GM13976 (cell line): Measurements from ENCODE around the gene CAMK1D.
A peak's percentile ranks its signal among the peaks of the same experiment; 100 is the strongest.
"Not testable (repeated sequence)": the region's sequence is repeated elsewhere in the genome, so short reads cannot be mapped to it uniquely, and the experiment has no call there.

Experiments used
- DNase-seq: peaks from one replicate; pipeline ENCODE4 v3.0.0; 2012; ENCODE audit warnings: low spot score
- CTCF ChIP-seq: IDR thresholded peaks from 2 replicates; pipeline ENCODE4 v1.5.1; 2012; ENCODE audit warnings: borderline replicate concordance, mild to moderate bottlenecking; ENCODE audit not compliant: insufficient read depth; ENCODE audit errors: extremely low read depth, missing control alignments, control extremely low read depth
- in situ Hi-C: fragments of 300-500 bp; cut with MboI; formaldehyde crosslinking; loops from one replicate; pipeline ENCODE4 v1.12.0; 2022; ENCODE audit warnings: low sequenced_read_pairs, mixed read lengths, inconsistent platforms; ENCODE audit not compliant: unreplicated experiment

CAMK1D gene

GRCh38 chr10:12709000-12709401 lies 359.7 kb downstream of the CAMK1D start:
- in situ Hi-C loops: loop anchor here (25.0 kb wide), 1 partner anchor 447 kb away; no protein-coding TSS in a partner anchor
- no peak for DNase-seq

GRCh38 chr10:12709521-12709963 lies 360.2 kb downstream of the CAMK1D start:
- in situ Hi-C loops: loop anchor here (25.0 kb wide), 1 partner anchor 447 kb away; no protein-coding TSS in a partner anchor
- no peak for TF ChIP-seq CTCF
- no peak for DNase-seq

More at GRCh38 chr10:12709000-12709401, 359.7 kb downstream of the CAMK1D start:
- no peak for TF ChIP-seq CTCF

- DNase-seq: no peak
- in situ Hi-C loops: loop anchor here (25.0 kb wide), 1 partner anchor 448 kb away; no protein-coding TSS in a partner anchor
- no peak for TF ChIP-seq CTCF
These were observed 360.8 kb downstream of the CAMK1D start for GRCh38 chr10:12710157-12710556.

GRCh38 chr10:12710594-12711349 lies 361.4 kb downstream of the CAMK1D start:
- in situ Hi-C loops: loop anchor here (25.0 kb wide), 1 partner anchor 448 kb away; no protein-coding TSS in a partner anchor
- DNase-seq: peak; percentile 79
- peak; percentile 88 for TF ChIP-seq CTCF

- no peak for DNase-seq
- no peak for TF ChIP-seq CTCF
- in situ Hi-C loops: loop anchor here (25.0 kb wide), 1 partner anchor 449 kb away; no protein-coding TSS in a partner anchor
These were observed 362.0 kb downstream of the CAMK1D start for GRCh38 chr10:12711350-12711708.

- no peak for TF ChIP-seq CTCF
- DNase-seq: no peak
- in situ Hi-C loops: loop anchor here (25.0 kb wide), 1 partner anchor 450 kb away; no protein-coding TSS in a partner anchor
These were observed 363.1 kb downstream of the CAMK1D start for GRCh38 chr10:12712293-12712983.

GRCh38 chr10:12712984-12713316 lies 363.6 kb downstream of the CAMK1D start:
- DNase-seq: not testable (repeated sequence)
- in situ Hi-C loops: loop anchor here (25.0 kb wide), 1 partner anchor 451 kb away; no protein-coding TSS in a partner anchor
